Measurements from ENCODE around the gene NECTIN4. TPM values are rescaled to one million over a fixed set of nuclear protein-coding genes. Genes with fewer than 3 reads are reported as not detected.
A peak's percentile ranks its signal among the peaks of the same experiment; 100 is the strongest.

The NECTIN4 gene
- total and polyA plus RNA-seq, 2 of the 13 experiments (the other 11 are each of a cell fraction or from before 2014, with no cell fraction given), result 5.9 to 12.4 TPM

- no peak for TF ChIP-seq DRAP1 (CRISPR knock-in tag; IDR thresholded peaks at IDR 0.05)
- TF ChIP-seq MXD3 (CRISPR knock-in tag; IDR thresholded peaks at IDR 0.05), result 0 out of 2 replicates have a peak, but pooled peaks have one; percentile 9
- TF ChIP-seq ZNF770 (CRISPR knock-in tag; IDR thresholded peaks at IDR 0.05), result peak; percentile 87
- peak; percentile 14; the same call in 1 of the 2 replicates for TF ChIP-seq ZMYM3 (CRISPR knock-in tag; IDR thresholded peaks at IDR 0.05)
- TF ChIP-seq LCORL (IDR thresholded peaks at IDR 0.05), result no peak
- TF ChIP-seq LCORL (CRISPR knock-in tag; IDR thresholded peaks at IDR 0.05), result no peak
- peak; percentile 7 for TF ChIP-seq RBM39 (IDR thresholded peaks at IDR 0.05; ENCODE audit: low read depth, low read length, poor library complexity, severe bottlenecking)
- peak; percentile 81; the same call in 1 of the 2 replicates for TF ChIP-seq DMAP1 (CRISPR knock-in tag; IDR thresholded peaks at IDR 0.05)
- no peak for TF ChIP-seq RCOR2 (CRISPR knock-in tag; IDR thresholded peaks at IDR 0.05)
- TF ChIP-seq CERS6 (CRISPR knock-in tag; IDR thresholded peaks at IDR 0.05), result no peak
- 0 out of 2 replicates have a peak, but pooled peaks have one; percentile 18 for TF ChIP-seq CAMTA2 (CRISPR knock-in tag; IDR thresholded peaks at IDR 0.05; ENCODE audit: borderline replicate concordance)
- peak; percentile 84 for TF ChIP-seq RARA (CRISPR knock-in tag; IDR thresholded peaks at IDR 0.05)
- TF ChIP-seq ZFP91 (CRISPR knock-in tag; IDR thresholded peaks at IDR 0.05; ENCODE audit: borderline replicate concordance), result peak; percentile 27; the same call in 1 of the 2 replicates
- TF ChIP-seq ZFX (CRISPR knock-in tag; IDR thresholded peaks at IDR 0.05; ENCODE audit: low read depth), result peak; percentile 75; the same call in 1 of the 2 replicates
- TF ChIP-seq ZNF207 (IDR thresholded peaks at IDR 0.05; ENCODE audit: borderline replicate concordance), result no peak
- TF ChIP-seq FOXP4 (CRISPR knock-in tag; IDR thresholded peaks at IDR 0.05), result 0 out of 2 replicates have a peak, but pooled peaks have one; percentile 13
- TF ChIP-seq ZMYM4 (CRISPR knock-in tag; IDR thresholded peaks at IDR 0.05), result 0 out of 2 replicates have a peak, but pooled peaks have one; percentile 31
- 0 out of 2 replicates have a peak, but pooled peaks have one; percentile 14 for TF ChIP-seq RBFOX2 (IDR thresholded peaks at IDR 0.05; ENCODE audit: low read depth, low read length)
- TF ChIP-seq ZNF672 (CRISPR knock-in tag; IDR thresholded peaks at IDR 0.05), result no peak
Measured at GRCh38 chr1:161072751-161073449, 16.5 kb downstream of the NECTIN4 start (continued).

Data from HepG2 (cell line).